Measurements from ENCODE around the gene PLAC1. TPM values are rescaled to one million over a fixed set of nuclear protein-coding genes. Genes with fewer than 3 reads are reported as not detected.

Gene PLAC1, protein sequence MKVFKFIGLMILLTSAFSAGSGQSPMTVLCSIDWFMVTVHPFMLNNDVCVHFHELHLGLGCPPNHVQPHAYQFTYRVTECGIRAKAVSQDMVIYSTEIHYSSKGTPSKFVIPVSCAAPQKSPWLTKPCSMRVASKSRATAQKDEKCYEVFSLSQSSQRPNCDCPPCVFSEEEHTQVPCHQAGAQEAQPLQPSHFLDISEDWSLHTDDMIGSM
- not detected for total RNA-seq

GRCh38 chrX:134658002-134658759 lies at the start of gene PLAC1:
Gene PLAC1, minus strand, starts transcription at chrX:134658471. Its CDS starts 91,789 bp downstream, at chrX:134566682.
- no peaks in the 10 kb centered on the region for H3K36me3 Mint-ChIP-seq (ENCODE audit: low read depth)
- no peak within 1 kb of the TSS for H3K27ac Mint-ChIP-seq
- H3K27me3 Mint-ChIP-seq = peaks cover 8% of the 10 kb centered on the region
- no peak for DNase-seq
- peaks cover 1% of the 10 kb centered on the region for H3K4me1 Mint-ChIP-seq
- CTCF ChIA-PET = interaction anchor here (1.5 kb wide), 1 partner anchor 35 kb away, joined by 3 read pairs; no protein-coding TSS in a partner anchor
- H3K9me3 Mint-ChIP-seq = no peaks in the 10 kb centered on the region
- no peak within 1 kb of the TSS for H3K4me3 Mint-ChIP-seq
- POLR2A ChIA-PET = no interaction called here

GRCh38 chrX:134706138-134706537 lies 47.9 kb upstream of the PLAC1 start:
- no peaks in the 10 kb centered on the region for H3K4me1 Mint-ChIP-seq
- no peaks in the 10 kb centered on the region for H3K9me3 Mint-ChIP-seq
- no peaks in the 10 kb centered on the region for H3K36me3 Mint-ChIP-seq (ENCODE audit: low read depth)
- H3K27ac Mint-ChIP-seq = no peak overlapping the region
- H3K27me3 Mint-ChIP-seq = no peaks in the 10 kb centered on the region
- H3K4me3 Mint-ChIP-seq = no peak overlapping the region
- DNase-seq = no peak
- POLR2A ChIA-PET = no interaction called here
- CTCF ChIA-PET = interaction anchor here (1.4 kb wide), 1 partner anchor 19 kb away, joined by 4 read pairs; no protein-coding TSS in a partner anchor

DNA sequence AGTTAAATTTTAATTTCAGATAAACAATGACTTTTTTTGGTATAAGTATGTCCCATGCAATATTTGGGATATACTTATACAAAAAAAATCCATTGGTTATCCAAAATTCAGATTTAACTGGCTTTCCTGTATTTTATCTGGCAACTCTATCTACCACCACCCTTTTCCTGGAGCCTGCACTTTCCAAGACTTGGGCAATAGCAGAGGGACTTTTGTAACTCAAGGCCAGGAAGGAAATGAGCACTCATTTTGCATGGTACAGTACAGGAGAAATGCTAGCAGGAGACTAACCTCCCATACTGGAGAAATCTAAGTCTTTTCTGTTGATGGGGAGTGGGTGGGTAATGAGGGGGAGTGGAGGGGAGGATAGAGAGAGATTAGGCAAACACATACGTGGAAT lies 37.7 kb upstream of the PLAC1 start:
- no peaks in the 10 kb centered on the region for H3K9me3 Mint-ChIP-seq
- H3K4me1 Mint-ChIP-seq = no peaks in the 10 kb centered on the region
- no peaks in the 10 kb centered on the region for H3K36me3 Mint-ChIP-seq (ENCODE audit: low read depth)
- H3K27ac Mint-ChIP-seq = no peak overlapping the region
- no peak for DNase-seq
- H3K27me3 Mint-ChIP-seq = peaks cover 3% of the 10 kb centered on the region
- ChIA-PET POLR2A (no interaction called here), CTCF (no interaction called here)
- H3K4me3 Mint-ChIP-seq = no peak overlapping the region

- ChIA-PET CTCF (no interaction called here), POLR2A (no interaction called here)
- H3K27ac Mint-ChIP-seq = no peak overlapping the region
- no peak for DNase-seq
- H3K36me3 Mint-ChIP-seq (ENCODE audit: low read depth) = no peaks in the 10 kb centered on the region
- H3K9me3 Mint-ChIP-seq = no peaks in the 10 kb centered on the region
- H3K4me1 Mint-ChIP-seq = no peaks in the 10 kb centered on the region
- no peak overlapping the region for H3K4me3 Mint-ChIP-seq
- H3K27me3 Mint-ChIP-seq = peaks cover 2% of the 10 kb centered on the region
Observed at GRCh38 chrX:134694333-134695322, 36.4 kb upstream of the PLAC1 start.

DNA sequence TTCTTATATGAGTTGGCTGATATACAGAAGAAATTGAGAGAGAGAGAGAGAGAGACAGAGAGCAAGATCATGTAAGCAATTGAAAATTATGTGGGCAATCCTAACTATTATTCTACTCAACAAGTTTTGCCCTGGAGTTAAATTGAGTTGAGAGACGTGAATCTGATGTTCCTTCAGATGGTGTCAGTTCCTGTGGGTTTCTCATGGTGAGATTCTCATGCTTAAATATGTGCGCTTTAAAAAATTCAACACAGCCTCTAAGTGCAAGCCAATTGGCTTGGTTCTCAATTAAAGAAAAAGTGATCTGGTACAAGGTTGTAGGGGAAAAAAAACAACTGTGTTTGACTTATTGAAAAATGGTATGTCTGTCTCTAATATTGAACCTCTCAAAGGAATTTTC lies 35.4 kb upstream of the PLAC1 start:
- Mint-ChIP-seq H3K9me3 (no peaks in the 10 kb centered on the region), H3K36me3 (ENCODE audit: low read depth) (no peaks in the 10 kb centered on the region), H3K4me3 (no peak overlapping the region), H3K27ac (no peak overlapping the region), H3K4me1 (no peaks in the 10 kb centered on the region), H3K27me3 (peaks cover 2% of the 10 kb centered on the region)
- CTCF ChIA-PET = no interaction called here
- DNase-seq = no peak
- POLR2A ChIA-PET = no interaction called here

DNA sequence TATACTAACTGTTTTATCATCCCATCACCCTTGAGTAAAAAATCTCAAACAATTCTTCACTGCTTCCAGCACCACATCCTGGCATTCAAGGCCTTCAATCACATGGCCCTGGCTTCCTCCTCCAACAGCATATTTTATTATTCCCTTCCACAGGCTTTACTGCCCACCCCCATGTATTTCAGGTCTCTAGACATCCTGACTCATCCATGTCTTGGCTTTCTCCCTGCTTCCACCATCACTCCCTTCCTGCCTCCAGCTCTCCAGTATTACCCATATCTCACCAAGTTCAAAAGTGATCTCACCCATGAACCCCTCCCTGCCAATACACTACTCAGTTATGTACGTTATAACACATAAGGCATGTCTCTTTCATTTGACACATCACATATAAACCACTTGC lies 34.7 kb upstream of the PLAC1 start:
- no peaks in the 10 kb centered on the region for H3K4me1 Mint-ChIP-seq
- no peak for DNase-seq
- H3K36me3 Mint-ChIP-seq (ENCODE audit: low read depth) = no peaks in the 10 kb centered on the region
- H3K9me3 Mint-ChIP-seq = no peaks in the 10 kb centered on the region
- POLR2A ChIA-PET = no interaction called here
- H3K4me3 Mint-ChIP-seq = no peak overlapping the region
- peaks cover 2% of the 10 kb centered on the region for H3K27me3 Mint-ChIP-seq
- H3K27ac Mint-ChIP-seq = no peak overlapping the region
- CTCF ChIA-PET = no interaction called here

- ChIA-PET POLR2A (no interaction called here), CTCF (no interaction called here)
- H3K9me3 Mint-ChIP-seq = no peaks in the 10 kb centered on the region
- H3K4me3 Mint-ChIP-seq = no peak overlapping the region
- peaks cover 2% of the 10 kb centered on the region for H3K27me3 Mint-ChIP-seq
- DNase-seq = no peak
- no peaks in the 10 kb centered on the region for H3K4me1 Mint-ChIP-seq
- no peaks in the 10 kb centered on the region for H3K36me3 Mint-ChIP-seq (ENCODE audit: low read depth)
- H3K27ac Mint-ChIP-seq = no peak overlapping the region
Observed at GRCh38 chrX:134692233-134692632, 34.0 kb upstream of the PLAC1 start.

- Mint-ChIP-seq H3K4me1 (no peaks in the 10 kb centered on the region), H3K27me3 (peaks cover 2% of the 10 kb centered on the region), H3K36me3 (ENCODE audit: low read depth) (no peaks in the 10 kb centered on the region), H3K4me3 (no peak overlapping the region), H3K9me3 (no peaks in the 10 kb centered on the region), H3K27ac (no peak overlapping the region)
- no peak for DNase-seq
- CTCF ChIA-PET = no interaction called here
- POLR2A ChIA-PET = no interaction called here
Observed at GRCh38 chrX:134691453-134691852, 33.2 kb upstream of the PLAC1 start.

DNA sequence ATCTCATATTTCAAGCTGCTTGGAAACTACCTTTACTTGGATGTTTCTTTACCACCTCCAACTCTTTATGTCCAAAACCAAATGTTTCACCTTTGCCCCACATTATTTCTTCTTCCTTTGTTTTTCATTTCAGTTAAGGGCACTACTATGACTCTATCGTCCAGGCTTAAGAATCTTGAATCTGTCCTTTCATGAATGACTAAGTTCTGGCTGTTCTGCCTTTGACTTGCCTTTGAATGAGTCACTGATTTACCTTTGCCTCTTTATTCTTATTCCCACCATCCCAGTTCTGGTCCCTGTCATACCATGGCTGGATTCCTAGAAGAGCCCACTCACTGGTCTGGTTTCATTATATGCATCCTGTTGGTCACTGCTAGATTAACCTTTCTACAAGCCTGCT lies 30.6 kb upstream of the PLAC1 start:
- Mint-ChIP-seq H3K27me3 (peaks cover 2% of the 10 kb centered on the region), H3K4me1 (no peaks in the 10 kb centered on the region), H3K27ac (no peak overlapping the region), H3K36me3 (ENCODE audit: low read depth) (no peaks in the 10 kb centered on the region), H3K9me3 (no peaks in the 10 kb centered on the region), H3K4me3 (no peak overlapping the region)
- ChIA-PET POLR2A (no interaction called here), CTCF (no interaction called here)
- no peak for DNase-seq

DNA sequence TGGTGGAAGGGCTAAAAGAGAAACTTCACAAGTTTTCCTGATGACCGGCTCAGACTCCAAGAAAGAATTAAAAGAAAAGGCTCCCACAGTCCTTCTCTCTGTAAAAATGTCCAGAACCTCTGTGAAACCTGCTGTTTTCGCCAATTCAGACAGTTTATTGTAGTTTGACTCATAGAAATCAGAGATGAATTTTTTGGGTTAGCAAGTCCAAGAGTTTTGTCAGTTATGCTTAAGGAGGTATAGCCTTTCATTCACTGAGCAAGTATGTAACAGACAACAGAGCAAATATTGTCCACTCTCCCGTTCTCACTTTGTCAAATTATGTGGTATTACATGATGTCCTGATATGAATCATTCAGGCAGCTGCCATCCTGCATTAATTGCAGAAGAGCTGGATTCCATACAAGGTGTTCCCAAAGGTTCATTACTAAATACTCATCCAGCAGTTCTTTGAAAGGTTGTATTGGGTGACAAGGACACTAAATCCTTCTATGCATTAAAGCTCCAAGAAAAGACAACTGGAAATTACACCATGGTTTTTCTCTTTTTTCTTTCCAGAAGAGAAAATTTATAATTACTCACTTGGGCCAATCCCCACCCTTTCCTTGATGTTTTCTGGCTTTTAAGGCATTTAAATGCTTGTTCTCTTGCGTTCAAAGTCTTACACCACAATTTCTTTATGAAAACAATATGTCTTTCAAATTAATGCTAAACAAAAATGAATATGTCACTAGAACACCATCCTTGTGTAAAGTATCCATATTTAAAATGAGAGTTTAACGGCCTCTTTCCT lies 30.0 kb upstream of the PLAC1 start:
- DNase-seq = no peak
- Mint-ChIP-seq H3K36me3 (ENCODE audit: low read depth) (no peaks in the 10 kb centered on the region), H3K9me3 (no peaks in the 10 kb centered on the region), H3K27me3 (peaks cover 2% of the 10 kb centered on the region), H3K4me3 (no peak overlapping the region), H3K27ac (no peak overlapping the region), H3K4me1 (no peaks in the 10 kb centered on the region)
- ChIA-PET POLR2A (no interaction called here), CTCF (no interaction called here)

DNA sequence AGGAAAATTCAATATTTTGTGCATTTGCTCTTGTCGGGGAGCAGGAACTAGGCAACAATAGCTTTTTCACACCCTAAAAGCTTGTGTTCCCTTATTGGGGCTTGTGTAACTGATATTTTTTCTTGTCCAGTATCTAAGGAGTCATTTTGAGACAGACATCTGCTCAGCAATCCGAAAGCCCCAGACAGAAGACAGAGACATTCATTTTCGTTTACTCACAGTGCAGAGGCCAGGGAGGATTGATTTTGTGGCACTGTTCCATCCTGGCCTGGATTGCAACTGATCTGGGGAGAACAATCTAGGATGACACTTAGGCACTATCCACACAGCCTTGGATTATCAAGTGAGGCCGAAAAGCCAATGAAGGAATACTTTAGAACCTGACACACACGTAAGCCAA lies 27.4 kb upstream of the PLAC1 start:
- CTCF ChIA-PET = no interaction called here
- Mint-ChIP-seq H3K4me1 (no peaks in the 10 kb centered on the region), H3K27me3 (peaks cover 2% of the 10 kb centered on the region), H3K27ac (no peak overlapping the region), H3K4me3 (no peak overlapping the region), H3K36me3 (ENCODE audit: low read depth) (no peaks in the 10 kb centered on the region), H3K9me3 (no peaks in the 10 kb centered on the region)
- DNase-seq = no peak
- POLR2A ChIA-PET = no interaction called here

DNA sequence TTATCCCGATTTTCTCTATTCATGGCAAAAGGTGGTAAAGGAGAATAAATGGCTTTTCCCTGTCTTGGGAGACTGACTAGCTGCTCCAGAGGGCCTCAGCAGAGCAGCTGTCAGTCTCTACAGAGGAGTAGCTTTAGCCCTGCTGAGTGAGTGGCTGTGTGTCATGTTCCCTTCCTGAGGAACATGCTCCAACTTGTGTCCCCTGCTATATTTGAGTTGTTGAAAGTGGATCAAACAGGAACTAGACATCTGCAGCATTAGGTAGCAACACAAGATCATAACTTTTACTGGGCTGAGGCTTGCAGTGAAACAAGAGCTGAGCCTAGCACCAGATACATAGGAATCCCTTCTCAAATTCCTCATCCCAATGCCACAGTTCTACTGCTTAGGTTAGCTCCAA lies 26.7 kb upstream of the PLAC1 start:
- Mint-ChIP-seq H3K27ac (no peak overlapping the region), H3K4me3 (no peak overlapping the region), H3K36me3 (ENCODE audit: low read depth) (no peaks in the 10 kb centered on the region), H3K4me1 (no peaks in the 10 kb centered on the region), H3K9me3 (no peaks in the 10 kb centered on the region), H3K27me3 (peaks cover 2% of the 10 kb centered on the region)
- DNase-seq = no peak
- ChIA-PET CTCF (no interaction called here), POLR2A (no interaction called here)
